CD4-positive, CD25-positive, alpha-beta regulatory T cell (primary cell): ENCODE measurements around the gene TRIM34. TPM values are rescaled to one million over a fixed set of nuclear protein-coding genes. Genes with fewer than 3 reads are reported as not detected.
"Not testable (repeated sequence)": the region's sequence is repeated elsewhere in the genome, so short reads cannot be mapped to it uniquely, and the experiment has no call there.

ENCODE experiments used
- ATAC-seq, 2 donors: fragments of 150-1000 bp; cut with Tn5 transposase; one replicate each; pipeline ENCODE4 v1.10.0; 2021; ENCODE audit warnings: low read depth in 2 of 2, moderate number of reproducible peaks in 2 of 2, moderate library complexity in 1 of 2
- DNase-seq, 3 donors: peaks; one replicate each; pipeline versions ENCODE4 v3.0.0 to v3.0.0-alpha.2; 2012 to 2022; ENCODE audit warnings: mixed read lengths in 1 of 3
- H3K27ac ChIP-seq: one replicate; pipeline ENCODE4 v1.7.0; 2013; ENCODE audit warnings: mild to moderate bottlenecking, low read length; ENCODE audit not compliant: insufficient read depth, poor library complexity, severe bottlenecking
- H3K27me3 ChIP-seq: one replicate; pipeline ENCODE4 v1.7.0; 2013; ENCODE audit warnings: low read length; ENCODE audit not compliant: control insufficient read depth, insufficient read depth
- H3K36me3 ChIP-seq: one replicate; pipeline ENCODE4 v1.7.0; 2013; ENCODE audit warnings: mild to moderate bottlenecking, low read length, moderate library complexity; ENCODE audit not compliant: control insufficient read depth, insufficient read depth
- H3K4me1 ChIP-seq: 2 replicates; pipeline ENCODE4 v1.7.0; 2013; ENCODE audit warnings: mild to moderate bottlenecking, low read length; ENCODE audit not compliant: insufficient read depth, control insufficient read depth, poor library complexity, severe bottlenecking
- H3K4me3 ChIP-seq: one replicate; pipeline ENCODE4 v1.7.0; 2013; ENCODE audit warnings: low read depth, mild to moderate bottlenecking, low read length, moderate library complexity
- H3K9me3 ChIP-seq, 2 experiments: 1 replicate in 1 of 2; 2 replicates in 1 of 2; pipeline ENCODE4 v1.7.0; 2013; ENCODE audit warnings: low read length in 2 of 2, mild to moderate bottlenecking in 1 of 2, moderate library complexity in 1 of 2; ENCODE audit not compliant: control insufficient read depth in 2 of 2
- H3K27ac Mint-ChIP-seq, 3 donors: one replicate each; pipeline ENCODE4 v1.8.0; 2020 to 2022; ENCODE audit warnings: mild to moderate bottlenecking in 3 of 3, mixed read lengths in 3 of 3, moderate library complexity in 2 of 3
- H3K27me3 Mint-ChIP-seq: one replicate; pipeline ENCODE4 v1.8.0; 2022; ENCODE audit warnings: mild to moderate bottlenecking, mixed read lengths
- H3K36me3 Mint-ChIP-seq: one replicate; pipeline ENCODE4 v1.8.0; 2020; ENCODE audit warnings: mixed read lengths
- H3K4me1 Mint-ChIP-seq, 4 donors: one replicate each; pipeline ENCODE4 v1.8.0; 2020 to 2022; ENCODE audit warnings: mixed read lengths in 4 of 4, mild to moderate bottlenecking in 1 of 4
- H3K4me3 Mint-ChIP-seq, 4 donors: one replicate each; pipeline ENCODE4 v1.8.0; 2020 to 2022; ENCODE audit warnings: mild to moderate bottlenecking in 4 of 4, mixed read lengths in 4 of 4, moderate library complexity in 3 of 4
- H3K9me3 Mint-ChIP-seq, 7 donors: one replicate each; pipeline ENCODE4 v1.8.0; 2020 to 2022; ENCODE audit warnings: mixed read lengths in 7 of 7, mild to moderate bottlenecking in 3 of 7, moderate library complexity in 2 of 7
- polyA plus RNA-seq, 4 donors: library from polyadenylated mRNA; unstranded; fragments of 300-500 nt; fragmentation: Illumina TruSeq; gene quantifications; one replicate each; pipeline ENCODE4 v1.2.3, GENCODE V29; 2021
- total RNA-seq: library from RNA; stranded (reverse); gene quantifications from one replicate; pipeline ENCODE4 v1.2.3, GENCODE V29; 2022

Gene TRIM34
- total and polyA plus RNA-seq, 5 donors from 2014 or later = 9.8 to 21.3 (median 18.0) TPM

DNA sequence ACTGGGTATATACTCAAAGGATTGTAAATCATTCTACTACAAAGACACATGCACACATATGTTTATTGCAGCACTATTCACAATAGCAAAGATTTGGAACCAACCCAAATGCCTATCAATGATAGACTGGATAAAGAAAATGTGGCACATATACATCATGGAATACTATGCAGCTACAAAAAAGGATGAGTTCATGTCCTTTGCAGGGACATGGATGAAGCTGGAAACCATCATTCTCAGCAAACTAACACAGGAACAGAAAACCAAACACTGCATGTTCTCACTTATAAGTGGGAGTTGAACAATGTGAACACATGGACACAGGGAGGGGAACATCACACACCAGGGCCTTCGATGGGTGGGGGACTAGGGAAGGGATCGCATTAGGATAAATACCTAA, 32.2 kb downstream of the TRIM34 start:
- not testable (repeated sequence) for H3K27ac Mint-ChIP-seq, H3K4me1 Mint-ChIP-seq, H3K9me3 ChIP-seq, H3K27me3 ChIP-seq, H3K4me1 ChIP-seq, H3K36me3 Mint-ChIP-seq, H3K27me3 Mint-ChIP-seq, ATAC-seq, H3K36me3 ChIP-seq, DNase-seq, H3K27ac ChIP-seq, H3K4me3 ChIP-seq, H3K9me3 Mint-ChIP-seq, H3K4me3 Mint-ChIP-seq

DNA sequence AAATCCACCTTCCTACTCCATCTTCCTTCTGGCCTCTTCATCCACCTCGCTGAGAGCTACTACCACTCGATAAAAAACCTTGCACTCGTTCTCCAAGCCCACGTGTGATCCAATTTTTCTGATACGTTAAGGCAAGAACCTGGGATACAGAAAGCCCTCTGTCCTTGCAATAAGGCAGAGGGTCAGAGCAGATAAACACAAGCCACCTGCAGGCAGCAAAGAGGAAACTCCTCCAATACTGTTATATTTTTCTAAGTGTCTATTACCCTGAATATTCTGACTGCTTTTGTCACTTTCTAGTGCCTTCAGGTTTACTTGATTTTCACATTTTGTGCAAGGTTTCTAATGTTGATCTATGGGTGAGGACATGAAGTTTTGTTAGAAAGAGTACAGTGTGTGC, 33.5 kb downstream of the TRIM34 start:
- Mint-ChIP-seq H3K9me3 (peaks cover 0 to 4% (median 0%) of the 10 kb centered on the region in 7 donors), H3K27me3 (no peaks in the 10 kb centered on the region), H3K36me3 (peaks cover 8% of the 10 kb centered on the region), H3K27ac (no peak overlapping the region), H3K4me3 (no peak overlapping the region), H3K4me1 (no peaks in the 10 kb centered on the region)
- Histone ChIP-seq H3K27ac (no peak overlapping the region), H3K4me1 (no peaks in the 10 kb centered on the region), H3K27me3 (no peaks in the 10 kb centered on the region), H3K4me3 (no peak overlapping the region), H3K9me3 (no peaks in the 10 kb centered on the region), H3K36me3 (no peaks in the 10 kb centered on the region)
- no peak for ATAC-seq
- DNase-seq = no peak

DNA sequence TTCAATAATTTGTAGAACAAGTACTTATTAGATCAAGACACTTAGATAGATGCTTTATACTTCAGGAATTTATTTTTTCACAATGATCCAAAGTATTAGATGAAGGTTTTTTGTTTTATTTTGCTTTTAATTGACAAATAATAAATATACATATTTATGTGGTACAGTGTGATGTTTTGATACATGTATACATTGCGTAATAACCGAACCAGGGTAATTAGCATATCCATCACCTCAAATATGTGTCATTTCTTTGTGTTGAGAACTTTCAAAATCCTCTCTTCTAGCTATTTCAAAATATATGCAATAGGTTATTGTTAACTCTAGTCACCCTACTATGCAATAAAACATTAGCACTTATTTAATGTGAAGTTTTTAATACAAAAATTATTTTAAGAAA, 38.7 kb downstream of the TRIM34 start:
- H3K27ac ChIP-seq = no peak overlapping the region
- Mint-ChIP-seq H3K27me3 (no peaks in the 10 kb centered on the region), H3K36me3 (peaks cover 22% of the 10 kb centered on the region), H3K4me3 (no peak overlapping the region), H3K4me1 (no peaks in the 10 kb centered on the region), H3K27ac (no peak overlapping the region), H3K9me3 (no peaks in the 10 kb centered on the region)
- DNase-seq = no peak
- H3K27me3 ChIP-seq = no peaks in the 10 kb centered on the region
- H3K36me3 ChIP-seq = peaks cover 26% of the 10 kb centered on the region
- H3K9me3 ChIP-seq = no peaks in the 10 kb centered on the region
- ATAC-seq = no peak
- H3K4me1 ChIP-seq = no peaks in the 10 kb centered on the region
- H3K4me3 ChIP-seq = no peak overlapping the region

DNA sequence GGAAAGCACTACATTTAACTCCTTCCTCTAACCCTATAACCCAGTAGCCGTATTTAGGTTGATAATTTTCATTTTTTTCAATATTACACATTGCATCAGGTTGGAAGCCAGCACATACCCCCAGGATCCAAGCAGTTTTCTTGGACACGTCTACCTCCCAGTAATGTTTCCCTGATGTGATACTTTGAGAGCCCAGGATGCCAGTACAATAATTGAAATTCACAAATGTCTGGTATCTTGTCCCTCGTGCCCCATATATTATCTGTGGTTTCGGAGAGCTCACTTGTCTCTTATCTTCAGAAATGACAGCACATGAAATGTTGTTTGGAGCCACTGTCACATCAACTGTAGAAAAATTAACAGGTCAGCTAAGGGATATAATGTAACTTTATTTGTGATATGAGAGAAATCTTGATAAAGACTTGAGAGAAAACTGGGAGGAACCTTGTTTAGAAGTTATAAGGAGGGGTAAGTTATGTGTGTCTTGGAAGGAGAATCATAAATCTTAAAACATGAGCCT, 40.3 kb downstream of the TRIM34 start:
- Histone ChIP-seq H3K27me3 (no peaks in the 10 kb centered on the region), H3K4me3 (no peak overlapping the region), H3K4me1 (no peaks in the 10 kb centered on the region), H3K36me3 (peaks cover 33% of the 10 kb centered on the region), H3K27ac (no peak overlapping the region), H3K9me3 (no peaks in the 10 kb centered on the region)
- H3K4me3 Mint-ChIP-seq = no peak overlapping the region
- no peaks in the 10 kb centered on the region for H3K9me3 Mint-ChIP-seq
- H3K27ac Mint-ChIP-seq = peak overlapping the region in 1 of 3 donors; percentile 85
- ATAC-seq = no peak
- no peaks in the 10 kb centered on the region for H3K27me3 Mint-ChIP-seq
- no peak for DNase-seq
- peaks cover 22% of the 10 kb centered on the region for H3K36me3 Mint-ChIP-seq
- H3K4me1 Mint-ChIP-seq = peaks cover 0 to 2% (median 0%) of the 10 kb centered on the region in 4 donors

DNA sequence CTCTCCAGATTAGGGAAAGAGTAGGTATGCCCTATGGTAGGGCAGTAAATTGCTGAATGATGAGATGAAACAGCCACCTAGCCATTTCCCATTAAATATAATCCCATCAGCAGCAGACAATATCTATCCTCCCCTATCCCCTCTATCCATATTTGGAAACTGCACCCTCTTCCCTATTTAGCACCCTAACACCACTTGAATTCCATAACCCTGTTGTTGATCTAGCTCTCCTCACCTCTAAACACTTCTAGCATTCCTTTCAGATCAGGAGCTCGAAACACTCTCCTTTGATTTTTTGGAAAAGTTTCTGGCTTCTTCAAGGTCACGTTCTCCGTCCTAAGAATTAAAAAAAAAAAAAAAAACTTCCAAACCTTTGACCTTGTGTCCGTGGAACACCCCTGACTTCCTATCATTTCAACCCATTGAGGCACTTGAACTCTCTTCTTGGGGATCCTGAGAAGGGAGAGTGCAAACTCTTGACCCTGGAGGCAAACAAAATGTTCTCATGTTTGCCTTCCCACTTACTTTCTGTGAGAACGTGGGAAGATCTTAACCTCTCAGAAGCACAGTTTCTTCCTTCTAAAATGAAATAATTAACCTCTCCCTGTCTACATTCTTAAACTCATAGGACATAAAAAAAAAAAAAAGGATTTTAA, 41.1 kb downstream of the TRIM34 start:
- Mint-ChIP-seq H3K36me3 (peaks cover 22% of the 10 kb centered on the region), H3K4me3 (no peak overlapping the region), H3K27ac (peak overlapping the region in 1 of 3 donors; percentile 70), H3K4me1 (peaks cover 0 to 6% (median 2%) of the 10 kb centered on the region in 4 donors), H3K27me3 (no peaks in the 10 kb centered on the region), H3K9me3 (peaks cover 0 to 2% (median 0%) of the 10 kb centered on the region in 7 donors)
- Histone ChIP-seq H3K36me3 (peaks cover 38% of the 10 kb centered on the region), H3K4me1 (no peaks in the 10 kb centered on the region), H3K27me3 (no peaks in the 10 kb centered on the region), H3K4me3 (no peak overlapping the region), H3K27ac (no peak overlapping the region), H3K9me3 (no peaks in the 10 kb centered on the region)
- no peak for ATAC-seq
- DNase-seq = no peak

DNA sequence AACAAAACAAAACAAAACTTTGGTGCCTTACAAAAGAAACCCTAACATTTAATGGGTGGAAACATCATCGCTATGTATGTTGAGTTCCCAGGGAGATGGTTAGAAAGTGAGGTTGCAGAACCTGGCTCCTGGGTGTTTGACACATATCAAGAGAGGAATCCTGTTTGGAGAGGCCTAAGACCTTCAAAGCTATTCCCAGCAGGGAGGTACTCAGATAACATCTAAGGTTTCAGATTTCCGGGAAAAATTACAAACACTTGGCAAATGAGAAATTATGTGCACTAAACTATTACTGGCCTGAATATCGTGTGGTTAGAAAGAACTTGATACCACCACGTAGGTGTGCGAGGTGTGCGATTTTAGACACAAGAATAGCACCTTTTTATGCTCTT, 41.6 kb downstream of the TRIM34 start:
- H3K27ac Mint-ChIP-seq = no peak overlapping the region

DNA sequence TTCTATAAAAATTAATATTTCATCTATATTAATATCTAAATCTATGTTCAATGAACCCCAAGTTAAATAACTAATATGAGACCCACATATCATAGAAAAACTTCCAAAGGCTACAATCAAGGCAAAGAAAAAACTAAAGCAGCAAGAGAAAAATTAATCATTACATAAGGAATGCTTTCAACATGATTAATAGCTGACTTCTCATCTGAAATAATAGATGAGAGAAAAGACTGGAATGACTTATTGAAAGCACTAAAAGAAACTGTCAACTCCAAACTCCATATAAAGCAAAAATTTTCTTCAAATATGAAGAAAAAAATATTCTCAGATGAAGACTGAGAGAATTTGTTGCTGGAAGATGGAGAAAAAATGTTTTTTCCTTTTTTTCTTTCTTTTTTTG, 47.0 kb downstream of the TRIM34 start:
- Mint-ChIP-seq H3K36me3 (peaks cover 13% of the 10 kb centered on the region), H3K4me1 (peaks cover 9 to 24% (median 19%) of the 10 kb centered on the region in 4 donors)

More for the DNA sequence above, 41.6 kb downstream of the TRIM34 start:
- H3K27me3 ChIP-seq = no peaks in the 10 kb centered on the region
- no peaks in the 10 kb centered on the region for H3K4me1 ChIP-seq
- no peaks in the 10 kb centered on the region for H3K9me3 ChIP-seq
- Mint-ChIP-seq H3K27me3 (no peaks in the 10 kb centered on the region), H3K36me3 (peaks cover 22% of the 10 kb centered on the region), H3K9me3 (peaks cover 0 to 2% (median 0%) of the 10 kb centered on the region in 7 donors), H3K4me3 (no peak overlapping the region), H3K4me1 (peaks cover 0 to 6% (median 2%) of the 10 kb centered on the region in 4 donors)
- DNase-seq = no peak
- H3K36me3 ChIP-seq = peaks cover 38% of the 10 kb centered on the region
- H3K4me3 ChIP-seq = no peak overlapping the region
- ATAC-seq = no peak
- H3K27ac ChIP-seq = no peak overlapping the region

DNA sequence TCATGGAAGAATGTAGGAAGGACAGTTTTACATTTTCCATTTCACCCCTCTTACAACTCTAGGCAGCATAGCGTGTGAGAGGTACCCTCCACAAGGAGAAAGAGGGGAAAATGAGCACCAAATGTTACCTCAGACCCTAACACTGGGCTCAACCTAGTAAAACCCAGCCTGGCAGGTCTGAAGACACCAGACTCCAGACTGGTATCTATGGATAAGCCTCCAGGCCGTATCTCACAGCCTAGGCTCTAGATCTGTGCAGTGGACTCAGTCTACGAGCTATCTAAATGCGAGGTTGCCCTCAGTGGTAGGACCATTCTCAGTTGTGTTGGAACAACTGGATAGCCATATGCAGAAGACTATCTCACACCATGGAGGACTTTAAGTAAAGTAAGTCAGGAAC, 49.6 kb downstream of the TRIM34 start:
- Mint-ChIP-seq H3K27me3 (no peaks in the 10 kb centered on the region), H3K4me3 (no peak overlapping the region), H3K36me3 (peaks cover 27% of the 10 kb centered on the region), H3K4me1 (peaks cover 23 to 34% (median 24%) of the 10 kb centered on the region in 4 donors), H3K27ac (peak overlapping the region in 1 of 3 donors; percentile 14), H3K9me3 (peaks cover 0 to 5% (median 0%) of the 10 kb centered on the region in 7 donors)
- no peaks in the 10 kb centered on the region for H3K27me3 ChIP-seq
- H3K27ac ChIP-seq = no peak overlapping the region
- no peak for ATAC-seq
- H3K4me1 ChIP-seq = no peaks in the 10 kb centered on the region
- no peaks in the 10 kb centered on the region for H3K9me3 ChIP-seq
- H3K36me3 ChIP-seq = peaks cover 31% of the 10 kb centered on the region
- no peak overlapping the region for H3K4me3 ChIP-seq
- DNase-seq = no peak

More for the DNA sequence above, 47.0 kb downstream of the TRIM34 start:
- no peak overlapping the region for H3K4me3 ChIP-seq
- ATAC-seq = no peak
- H3K4me1 ChIP-seq = no peaks in the 10 kb centered on the region
- Mint-ChIP-seq H3K27me3 (no peaks in the 10 kb centered on the region), H3K27ac (no peak overlapping the region), H3K9me3 (peaks cover 0 to 5% (median 0%) of the 10 kb centered on the region in 7 donors), H3K4me3 (no peak overlapping the region)
- no peak overlapping the region for H3K27ac ChIP-seq
- no peaks in the 10 kb centered on the region for H3K27me3 ChIP-seq
- H3K9me3 ChIP-seq = no peaks in the 10 kb centered on the region
- no peak for DNase-seq
- peaks cover 20% of the 10 kb centered on the region for H3K36me3 ChIP-seq
